Mammary epithelial cell (primary cell): ENCODE results near the gene OGA.

Experiments used
- EZH2 ChIP-seq: IDR thresholded peaks from 2 replicates; pipeline ENCODE4 v1.6.1; 2012; ENCODE audit warnings: low read length, inconsistent platforms, borderline replicate concordance
- TF ChIP-seq, protein P1 (sequence below), 2 donors: IDR thresholded peaks in 1 of 2; conservative IDR thresholded peaks in 1 of 2; 2 replicates each; pipeline ENCODE4 v1.5.1; 2011 to 2012; ENCODE audit warnings: inconsistent platforms in 2 of 2, low read length in 2 of 2, mild to moderate bottlenecking in 2 of 2, control low read depth in 1 of 2, low read depth in 1 of 2; ENCODE audit not compliant: insufficient read depth in 1 of 2; ENCODE audit errors: extremely low read depth in 1 of 2

DNA sequence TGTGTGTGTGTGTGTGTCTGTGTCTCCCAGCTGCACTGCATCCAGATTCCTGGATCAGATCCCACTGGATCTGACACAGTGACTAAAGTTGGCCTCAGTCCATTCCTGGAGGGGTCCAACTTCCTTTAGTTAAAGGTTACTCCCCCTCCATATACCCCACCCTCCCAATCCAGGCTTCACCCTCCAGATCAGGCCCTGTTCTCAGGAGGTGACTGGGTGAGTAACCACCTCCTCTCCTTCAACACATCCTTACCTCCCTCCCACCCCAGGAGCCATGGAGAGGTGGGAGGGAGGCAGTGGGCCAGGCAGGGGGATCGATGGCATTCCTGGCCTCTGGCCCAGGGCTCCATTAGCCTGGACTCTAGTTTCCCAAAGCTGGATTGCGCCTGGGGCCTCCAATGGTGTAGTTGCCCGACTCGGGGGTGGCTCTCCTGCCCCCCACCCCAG lies 14.1 kb upstream of the OGA start:
- TF ChIP-seq, protein P1, sequence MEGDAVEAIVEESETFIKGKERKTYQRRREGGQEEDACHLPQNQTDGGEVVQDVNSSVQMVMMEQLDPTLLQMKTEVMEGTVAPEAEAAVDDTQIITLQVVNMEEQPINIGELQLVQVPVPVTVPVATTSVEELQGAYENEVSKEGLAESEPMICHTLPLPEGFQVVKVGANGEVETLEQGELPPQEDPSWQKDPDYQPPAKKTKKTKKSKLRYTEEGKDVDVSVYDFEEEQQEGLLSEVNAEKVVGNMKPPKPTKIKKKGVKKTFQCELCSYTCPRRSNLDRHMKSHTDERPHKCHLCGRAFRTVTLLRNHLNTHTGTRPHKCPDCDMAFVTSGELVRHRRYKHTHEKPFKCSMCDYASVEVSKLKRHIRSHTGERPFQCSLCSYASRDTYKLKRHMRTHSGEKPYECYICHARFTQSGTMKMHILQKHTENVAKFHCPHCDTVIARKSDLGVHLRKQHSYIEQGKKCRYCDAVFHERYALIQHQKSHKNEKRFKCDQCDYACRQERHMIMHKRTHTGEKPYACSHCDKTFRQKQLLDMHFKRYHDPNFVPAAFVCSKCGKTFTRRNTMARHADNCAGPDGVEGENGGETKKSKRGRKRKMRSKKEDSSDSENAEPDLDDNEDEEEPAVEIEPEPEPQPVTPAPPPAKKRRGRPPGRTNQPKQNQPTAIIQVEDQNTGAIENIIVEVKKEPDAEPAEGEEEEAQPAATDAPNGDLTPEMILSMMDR (conservative IDR thresholded peaks at IDR 0.05 in 1 of 2, IDR thresholded peaks at IDR 0.05 in 1 of 2; ENCODE audit: extremely low read depth in 1 of 2, insufficient read depth in 1 of 2, low read depth in 1 of 2, low read length in 2 of 2) = no peak
- no peak for TF ChIP-seq EZH2
